ENCODE data around the gene SORCS1. TPM values are rescaled to one million over a fixed set of nuclear protein-coding genes. Genes with fewer than 3 reads are reported as not detected.

The SORCS1 gene
- total and polyA plus RNA-seq, 12 donors: 0.18 to 11.1 (median 1.1) TPM

GRCh38 chr10:106772957-106773356 lies 391.5 kb downstream of the SORCS1 start:
- intact Hi-C loops (cut with DNase I): no loop called here
- DNase-seq: no peak
- H3K4me1 ChIP-seq (replicated peaks in 1 of 2): no peaks in the 10 kb centered on the region
- no peaks in the 10 kb centered on the region for H3K27me3 ChIP-seq
- no peaks in the 10 kb centered on the region for H3K36me3 ChIP-seq (replicated peaks in 1 of 2)
- TF ChIP-seq, protein P1, sequence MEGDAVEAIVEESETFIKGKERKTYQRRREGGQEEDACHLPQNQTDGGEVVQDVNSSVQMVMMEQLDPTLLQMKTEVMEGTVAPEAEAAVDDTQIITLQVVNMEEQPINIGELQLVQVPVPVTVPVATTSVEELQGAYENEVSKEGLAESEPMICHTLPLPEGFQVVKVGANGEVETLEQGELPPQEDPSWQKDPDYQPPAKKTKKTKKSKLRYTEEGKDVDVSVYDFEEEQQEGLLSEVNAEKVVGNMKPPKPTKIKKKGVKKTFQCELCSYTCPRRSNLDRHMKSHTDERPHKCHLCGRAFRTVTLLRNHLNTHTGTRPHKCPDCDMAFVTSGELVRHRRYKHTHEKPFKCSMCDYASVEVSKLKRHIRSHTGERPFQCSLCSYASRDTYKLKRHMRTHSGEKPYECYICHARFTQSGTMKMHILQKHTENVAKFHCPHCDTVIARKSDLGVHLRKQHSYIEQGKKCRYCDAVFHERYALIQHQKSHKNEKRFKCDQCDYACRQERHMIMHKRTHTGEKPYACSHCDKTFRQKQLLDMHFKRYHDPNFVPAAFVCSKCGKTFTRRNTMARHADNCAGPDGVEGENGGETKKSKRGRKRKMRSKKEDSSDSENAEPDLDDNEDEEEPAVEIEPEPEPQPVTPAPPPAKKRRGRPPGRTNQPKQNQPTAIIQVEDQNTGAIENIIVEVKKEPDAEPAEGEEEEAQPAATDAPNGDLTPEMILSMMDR (IDR thresholded peaks at IDR 0.05): no peak
- no peak for TF ChIP-seq POLR2A (IDR thresholded peaks at IDR 0.05)
- H3K9me3 ChIP-seq (replicated peaks in 1 of 3): no peaks in the 10 kb centered on the region
- no peak overlapping the region for H3K4me3 ChIP-seq
- no peak overlapping the region for H3K27ac ChIP-seq
- WGBS, 4 donors: 34 to 60% (median 43%) methylated on average over 2 of the region's 2 CpGs

- TF ChIP-seq, protein P1 (IDR thresholded peaks at IDR 0.05): no peak
- no peak for TF ChIP-seq POLR2A (IDR thresholded peaks at IDR 0.05)
- Histone ChIP-seq H3K4me3 (no peak overlapping the region), H3K27me3 (no peaks in the 10 kb centered on the region), H3K9me3 (replicated peaks in 1 of 3) (no peaks in the 10 kb centered on the region), H3K36me3 (replicated peaks in 1 of 2) (no peaks in the 10 kb centered on the region), H3K27ac (no peak overlapping the region), H3K4me1 (replicated peaks in 1 of 2) (no peaks in the 10 kb centered on the region)
- no peak for DNase-seq
- intact Hi-C loops (cut with DNase I): no loop called here
- WGBS, 4 donors: 64 to 73% (median 64%) methylated on average over 2 of the region's 2 CpGs
Observed at GRCh38 chr10:106771154-106771553, 393.4 kb downstream of the SORCS1 start.

GRCh38 chr10:106768204-106768603 lies 396.3 kb downstream of the SORCS1 start:
- Histone ChIP-seq H3K9me3 (replicated peaks in 1 of 3) (no peaks in the 10 kb centered on the region), H3K36me3 (replicated peaks in 1 of 2) (no peaks in the 10 kb centered on the region)

GRCh38 chr10:106765928-106766327 lies 398.6 kb downstream of the SORCS1 start:
- 54 to 66% (median 63%) methylated on average over 7 of the region's 7 CpGs for WGBS, 4 donors
- no peaks in the 10 kb centered on the region for H3K4me1 ChIP-seq (replicated peaks in 1 of 2)
- H3K4me3 ChIP-seq: no peak overlapping the region
- intact Hi-C loops (cut with DNase I): no loop called here
- H3K27ac ChIP-seq: no peak overlapping the region
- no peak for DNase-seq
- TF ChIP-seq, protein P1 (IDR thresholded peaks at IDR 0.05): no peak
- no peak for TF ChIP-seq POLR2A (IDR thresholded peaks at IDR 0.05)
- H3K9me3 ChIP-seq (replicated peaks in 1 of 3): no peaks in the 10 kb centered on the region
- H3K27me3 ChIP-seq: no peaks in the 10 kb centered on the region
- H3K36me3 ChIP-seq (replicated peaks in 1 of 2): no peaks in the 10 kb centered on the region

More at GRCh38 chr10:106768204-106768603, 396.3 kb downstream of the SORCS1 start:
- Histone ChIP-seq H3K4me1 (replicated peaks in 1 of 2) (no peaks in the 10 kb centered on the region), H3K4me3 (no peak overlapping the region), H3K27me3 (no peaks in the 10 kb centered on the region), H3K27ac (no peak overlapping the region)
- DNase-seq: no peak
- TF ChIP-seq, protein P1 (IDR thresholded peaks at IDR 0.05): no peak
- no peak for TF ChIP-seq POLR2A (IDR thresholded peaks at IDR 0.05)
- intact Hi-C loops (cut with DNase I): no loop called here
